ENCODE measurements around the gene FZD10.
A peak's percentile ranks its signal among the peaks of the same experiment; 100 is the strongest.

The FZD10 gene

DNA sequence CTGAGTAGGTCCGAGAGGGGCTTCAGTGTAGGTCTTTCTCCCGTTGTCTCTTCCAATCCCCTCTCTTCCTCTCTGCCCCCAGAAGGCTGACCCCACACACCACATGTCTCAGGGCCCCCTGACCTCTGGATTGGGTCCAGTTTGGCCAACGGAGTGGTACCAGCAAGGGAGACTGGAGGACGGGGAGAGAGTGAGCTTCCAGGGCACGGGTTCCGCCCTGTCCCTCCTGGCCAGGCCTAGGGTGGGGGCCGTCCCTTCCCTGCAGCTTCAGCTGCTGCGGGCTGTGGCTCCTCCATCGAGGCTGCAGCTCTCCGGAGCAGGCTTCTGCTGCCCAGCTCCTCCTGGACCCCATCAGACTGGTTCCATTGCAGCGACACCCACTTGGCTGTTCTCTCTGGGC is 17.4 kb downstream of the FZD10 start:
- DNase-seq (ENCODE audit: low spot score): no peak

DNA sequence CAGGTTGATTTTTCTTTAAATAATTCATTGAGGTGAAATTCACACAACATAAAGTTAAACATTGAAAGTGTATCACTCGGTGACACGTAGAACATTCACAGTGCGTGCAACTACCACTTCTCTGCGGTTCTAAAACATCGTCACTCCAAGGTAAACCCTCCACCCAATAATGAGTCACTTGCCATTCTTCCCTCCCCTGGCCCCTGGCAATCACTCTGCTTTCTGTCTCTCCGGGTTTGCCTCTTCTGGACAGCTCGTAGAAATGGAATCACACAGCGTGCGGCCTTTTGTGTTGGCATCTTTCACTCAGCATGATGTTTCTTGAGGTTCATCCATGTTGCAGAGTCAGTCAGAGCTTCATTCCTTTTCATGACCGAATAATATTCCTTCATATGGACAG is 18.9 kb downstream of the FZD10 start:
- no peak for DNase-seq (ENCODE audit: low spot score)

DNA sequence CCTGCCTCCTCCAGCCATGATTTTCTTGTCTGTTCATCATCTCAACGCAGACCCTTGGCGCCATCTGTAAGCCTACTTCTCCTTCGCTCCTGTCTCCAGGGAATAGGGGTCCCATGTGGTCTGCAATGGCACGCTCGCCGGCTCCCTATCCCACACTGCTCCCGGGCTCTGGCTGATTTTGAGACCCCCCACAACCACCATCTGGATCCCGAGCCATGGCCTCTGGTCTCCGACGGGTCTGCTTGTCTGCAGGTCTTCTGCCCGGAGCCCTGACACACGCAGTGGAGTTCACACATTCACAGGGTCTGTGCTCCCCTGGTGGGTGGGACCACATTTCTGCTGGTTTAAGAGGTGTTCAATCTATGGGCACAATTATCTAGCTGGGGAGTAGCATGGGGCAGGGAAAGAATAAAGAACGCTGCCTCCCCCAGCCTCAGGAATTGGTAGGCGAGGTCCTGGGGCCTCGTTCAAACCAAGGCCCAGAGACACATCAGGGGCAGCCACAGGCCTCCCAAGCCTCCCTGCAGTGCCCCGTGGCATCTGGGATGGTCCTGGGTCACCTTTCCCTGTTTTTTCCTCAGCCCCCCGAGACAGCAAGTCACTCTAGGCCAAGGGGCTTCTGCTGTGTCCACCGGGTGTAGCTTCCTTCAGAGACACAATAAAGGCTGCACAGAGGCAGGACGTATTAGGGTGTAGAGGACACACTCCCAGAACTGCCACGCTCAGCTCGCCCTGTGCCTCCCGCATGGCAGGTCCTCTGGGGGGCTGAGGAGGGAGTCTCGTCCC is 21.5 kb downstream of the FZD10 start:
- no peak for DNase-seq (ENCODE audit: low spot score)

DNA sequence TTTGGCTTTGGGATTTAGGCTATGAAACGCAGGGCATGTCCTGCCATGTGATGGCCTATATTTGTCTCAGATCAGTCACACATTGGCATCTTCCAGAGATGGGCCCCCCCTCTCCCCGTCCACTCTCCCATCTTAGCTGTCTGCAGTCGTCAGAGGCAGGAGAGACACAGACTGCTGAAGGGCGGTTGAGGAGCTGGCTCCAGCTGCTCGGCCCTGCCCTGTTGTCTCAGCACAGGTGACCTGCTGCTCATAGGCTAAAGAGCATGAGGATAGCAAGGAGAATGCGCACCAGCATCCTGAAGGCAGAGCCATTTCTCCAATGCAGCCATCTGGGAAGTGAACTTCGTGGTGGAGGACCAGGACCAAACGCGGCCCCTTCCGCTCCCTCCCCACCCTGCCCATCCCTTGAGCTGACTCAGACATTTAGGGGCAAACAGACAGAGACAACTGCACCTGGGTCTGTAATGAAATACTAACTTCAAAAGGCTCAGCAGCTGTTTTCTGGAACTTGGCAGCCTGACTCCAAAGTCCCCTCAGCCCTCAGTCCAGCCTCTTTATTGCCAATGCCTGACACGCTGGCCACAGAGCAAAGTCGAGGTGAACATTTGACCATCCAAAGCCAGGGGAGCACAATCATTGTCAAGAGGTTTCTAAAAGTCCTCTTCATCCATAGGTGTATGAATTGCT is 22.3 kb downstream of the FZD10 start:
- peak; percentile 79 for DNase-seq (ENCODE audit: low spot score)

DNA sequence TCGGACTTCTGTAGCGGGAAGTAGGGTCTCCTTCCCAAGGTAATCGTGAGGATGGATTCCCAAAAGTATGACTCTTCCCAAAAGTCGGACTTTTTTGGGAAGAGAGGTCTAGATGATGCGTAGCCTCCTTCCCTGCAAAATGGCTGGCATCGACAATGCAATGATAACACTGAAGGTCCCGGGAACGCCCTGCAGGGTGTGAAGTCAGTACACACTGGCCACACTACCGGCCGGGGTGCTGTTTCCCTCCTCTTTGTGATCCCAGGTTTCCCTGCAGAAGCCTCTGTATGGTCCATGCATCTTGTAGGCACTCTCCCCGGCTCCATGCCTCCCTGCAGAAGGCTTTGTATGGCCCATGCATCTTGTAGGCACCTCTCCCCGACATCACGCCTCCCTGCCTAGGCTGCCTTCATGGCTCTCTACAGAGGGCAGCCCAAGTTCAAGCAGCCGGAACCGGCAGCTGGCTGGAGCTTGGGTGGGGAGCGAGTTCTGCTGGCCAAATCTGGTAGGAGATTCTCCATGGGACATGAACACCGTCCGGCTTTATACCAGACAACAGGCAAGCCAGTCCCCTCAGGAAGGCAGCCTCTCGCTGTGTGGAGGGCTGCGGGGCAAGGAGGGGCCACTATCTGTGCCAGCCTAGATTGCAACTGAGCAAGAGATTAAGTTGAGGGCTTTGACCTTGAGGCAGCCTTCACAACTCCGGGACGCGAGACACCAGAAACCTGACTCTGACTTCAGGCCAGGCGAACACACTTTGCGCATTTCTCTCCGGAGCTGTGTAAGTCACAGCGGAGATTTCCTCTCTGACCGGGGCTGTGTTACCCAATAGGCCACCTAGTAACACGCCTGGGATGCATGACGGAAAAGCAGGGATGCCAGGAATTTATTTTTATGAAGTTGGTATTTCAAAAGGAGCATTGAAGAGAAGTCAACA is 23.5 kb downstream of the FZD10 start:
- peak; percentile 36 for DNase-seq (ENCODE audit: low spot score)

DNA sequence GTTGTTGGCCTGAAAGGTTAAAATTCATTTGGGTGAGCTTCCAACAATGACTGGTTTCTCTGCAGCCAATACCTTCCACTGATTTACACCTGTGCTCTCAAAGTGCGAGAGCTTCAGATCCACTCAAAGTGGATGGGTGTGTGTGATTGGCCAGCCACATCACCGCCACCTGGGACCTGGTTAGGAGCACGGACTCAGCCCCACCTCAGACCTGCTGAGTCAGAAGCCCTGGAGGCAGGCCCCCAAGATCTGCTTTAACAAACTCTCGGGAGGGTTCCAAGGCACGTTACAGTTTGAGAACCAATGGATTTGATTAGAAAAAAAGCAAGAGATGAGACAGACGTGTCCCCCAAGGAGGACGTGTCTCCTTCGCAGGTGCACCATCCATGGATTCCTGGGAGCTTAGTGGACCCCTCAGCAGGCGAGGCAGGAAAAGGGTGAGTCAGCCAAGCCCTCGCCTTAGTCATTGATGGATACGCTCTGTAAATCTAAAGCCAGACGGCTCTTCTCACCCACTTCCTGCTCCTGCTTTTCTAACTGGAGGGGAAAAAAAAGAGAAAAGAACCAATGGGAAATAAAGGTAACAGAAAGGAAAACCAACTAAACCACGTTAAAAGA is 24.5 kb downstream of the FZD10 start:
- peak; percentile 93 for DNase-seq (ENCODE audit: low spot score)

DNA sequence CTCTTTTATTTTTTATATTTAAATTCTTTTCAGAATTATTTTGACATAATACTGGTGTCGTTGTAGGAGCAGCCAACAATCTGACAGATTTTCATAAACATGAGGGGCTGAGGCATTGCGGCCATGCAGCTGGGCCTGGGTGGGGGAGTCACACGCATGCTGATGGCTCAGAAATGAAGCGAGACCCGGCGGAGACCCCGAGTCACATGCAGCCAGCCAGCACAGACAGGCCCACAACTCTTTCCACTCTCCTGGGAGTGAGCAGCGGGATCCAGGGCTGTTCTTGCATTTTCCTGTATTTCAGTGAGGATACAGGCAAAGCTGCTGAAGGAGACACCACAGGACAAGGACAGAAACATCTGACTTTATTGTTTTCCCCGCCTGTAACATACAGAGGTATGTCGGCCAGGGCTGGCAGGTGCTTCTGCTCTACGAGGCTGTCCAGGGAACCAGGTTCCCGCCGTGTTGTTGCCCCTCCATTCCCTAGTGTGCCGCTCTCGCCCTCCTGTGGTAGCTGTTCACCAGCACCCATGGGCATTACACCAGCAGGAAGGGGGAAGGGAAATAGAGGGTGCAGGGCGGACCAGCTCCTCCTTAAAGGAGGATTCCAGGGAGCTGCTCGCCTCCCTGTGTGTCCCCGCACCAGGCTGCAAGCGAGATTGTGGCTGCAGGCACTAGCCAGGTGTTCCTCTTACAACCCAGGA is 30.5 kb downstream of the FZD10 start:
- DNase-seq (ENCODE audit: low spot score): peak; percentile 64

DNA sequence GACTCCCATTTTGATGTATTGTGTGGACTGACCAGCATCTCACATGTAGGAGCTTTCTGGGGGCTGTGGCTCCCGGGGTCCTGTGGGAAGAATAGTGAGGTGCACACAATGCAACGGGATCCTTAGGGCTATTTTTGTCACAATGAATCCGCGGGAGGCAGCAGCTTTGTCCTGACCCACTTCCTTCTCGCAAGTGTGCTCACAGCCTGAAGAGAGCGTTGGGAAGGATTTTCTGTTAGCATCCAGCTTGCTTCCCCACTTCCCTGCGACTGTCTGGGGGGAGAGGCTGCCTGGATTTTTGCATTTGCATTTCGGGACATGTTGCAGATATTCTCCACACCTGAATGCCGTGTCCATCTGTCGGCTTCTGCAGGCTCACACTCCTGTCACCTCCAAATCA is 31.9 kb downstream of the FZD10 start:
- no peak for DNase-seq (ENCODE audit: low spot score)

DNA sequence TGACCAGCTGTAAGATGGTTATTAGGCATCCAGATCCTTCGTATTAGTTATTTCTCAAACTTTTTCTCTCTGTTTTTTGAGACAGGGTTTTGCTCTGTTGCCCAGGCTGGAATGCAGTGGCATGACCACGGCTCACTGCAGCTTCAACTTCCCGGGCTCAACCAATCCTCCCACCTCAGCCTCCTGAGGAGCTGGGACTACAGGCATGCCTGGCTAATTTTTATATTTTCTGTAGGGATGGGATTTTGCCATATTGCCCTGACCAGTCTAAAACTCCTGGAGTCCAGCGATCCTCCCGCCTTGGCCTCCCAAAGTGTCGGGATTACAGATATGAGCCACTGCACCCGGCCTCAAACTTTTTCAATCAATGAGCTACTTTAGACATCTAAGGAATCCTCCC is 33.1 kb downstream of the FZD10 start:
- no peak for DNase-seq (ENCODE audit: low spot score)

DNA sequence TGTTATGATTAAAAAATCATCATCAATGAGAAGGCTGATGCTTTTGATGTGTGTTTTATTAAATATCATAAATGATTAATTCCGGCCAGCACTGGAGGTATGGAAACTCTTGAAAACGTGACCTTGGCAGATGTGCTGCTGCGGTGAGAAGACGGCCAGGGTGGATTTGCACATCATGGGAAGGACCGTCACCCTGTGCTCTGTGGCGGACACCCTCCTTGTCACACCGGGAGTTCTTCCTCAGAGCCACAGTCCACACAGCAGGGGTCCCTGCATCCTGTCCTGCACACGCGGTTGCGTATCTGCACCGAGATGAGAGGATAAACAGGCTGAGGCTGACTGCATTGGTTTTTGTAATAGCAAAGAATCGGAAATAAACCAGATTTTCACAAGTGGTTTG is 33.5 kb downstream of the FZD10 start:
- DNase-seq (ENCODE audit: low spot score): no peak

DNA sequence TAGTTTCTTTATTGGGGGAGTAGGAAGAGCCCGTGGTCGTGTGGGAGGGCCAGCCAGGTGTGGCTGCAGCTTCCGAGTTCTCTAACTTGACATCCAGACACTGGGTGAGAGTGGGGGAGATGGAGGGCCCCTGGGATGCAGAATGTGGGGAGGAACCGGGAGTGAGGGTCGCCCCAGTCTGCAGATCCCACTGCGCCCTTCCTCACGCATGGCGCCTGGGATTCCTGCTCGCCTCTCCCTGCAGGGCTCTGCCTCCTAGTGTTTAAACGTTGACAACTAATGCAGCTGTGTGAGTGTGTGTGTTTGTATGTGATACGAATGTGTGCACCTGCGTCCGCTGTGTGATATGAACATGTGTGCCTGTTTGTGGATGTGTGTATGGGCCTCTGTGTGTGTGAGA is 34.6 kb downstream of the FZD10 start:
- DNase-seq (ENCODE audit: low spot score): no peak

DNA sequence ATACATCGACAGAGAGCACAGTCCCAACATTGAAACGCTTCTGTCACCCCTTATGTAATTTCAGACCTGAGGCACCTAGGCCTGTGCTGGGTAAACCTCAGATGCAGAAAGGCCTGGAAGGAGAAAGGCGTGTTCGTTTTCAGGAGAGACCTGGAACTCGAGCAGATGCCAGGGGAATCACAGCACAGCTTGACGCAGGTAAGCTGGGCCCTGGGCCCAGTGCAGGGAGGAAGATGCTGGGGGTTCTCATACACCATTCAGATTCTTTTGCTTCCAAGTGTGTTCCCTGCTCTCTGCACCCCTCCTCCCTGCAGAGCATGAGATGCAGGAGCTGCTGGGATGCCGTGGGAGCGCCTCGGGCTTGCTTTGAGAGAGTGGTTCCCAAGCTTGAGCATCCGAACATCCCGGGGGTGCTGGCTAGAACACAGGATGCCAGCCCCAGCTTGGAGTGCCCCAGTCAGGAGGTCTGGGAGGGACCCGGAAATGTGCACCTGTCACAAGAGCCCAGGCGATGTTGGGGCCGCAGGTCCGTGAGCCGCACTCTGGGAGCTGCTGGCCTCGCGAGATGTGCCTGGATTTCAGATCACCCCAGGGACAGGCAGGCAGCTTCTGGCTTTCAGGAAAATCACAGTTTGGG is 35.9 kb downstream of the FZD10 start:
- no peak for DNase-seq (ENCODE audit: low spot score)

DNA sequence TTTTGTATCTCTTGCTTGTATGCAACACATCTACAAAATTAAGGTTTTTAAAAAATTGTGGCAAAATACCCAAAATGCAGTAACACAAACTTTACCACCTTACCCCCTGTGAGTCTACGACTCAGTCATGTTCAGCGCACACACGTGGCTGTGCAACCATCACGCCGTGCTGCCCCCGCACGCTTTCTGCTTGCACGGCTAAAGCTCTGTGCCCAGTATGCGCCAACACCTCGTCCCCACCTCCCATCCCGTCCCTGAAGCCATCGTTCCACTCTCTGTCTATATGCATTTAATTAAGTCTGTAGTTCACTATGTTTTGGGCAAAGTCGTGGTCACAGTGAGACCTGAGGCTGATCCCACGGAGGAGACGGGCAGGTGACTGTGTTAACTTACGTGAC is 36.4 kb downstream of the FZD10 start:
- no peak for DNase-seq (ENCODE audit: low spot score)

DNA sequence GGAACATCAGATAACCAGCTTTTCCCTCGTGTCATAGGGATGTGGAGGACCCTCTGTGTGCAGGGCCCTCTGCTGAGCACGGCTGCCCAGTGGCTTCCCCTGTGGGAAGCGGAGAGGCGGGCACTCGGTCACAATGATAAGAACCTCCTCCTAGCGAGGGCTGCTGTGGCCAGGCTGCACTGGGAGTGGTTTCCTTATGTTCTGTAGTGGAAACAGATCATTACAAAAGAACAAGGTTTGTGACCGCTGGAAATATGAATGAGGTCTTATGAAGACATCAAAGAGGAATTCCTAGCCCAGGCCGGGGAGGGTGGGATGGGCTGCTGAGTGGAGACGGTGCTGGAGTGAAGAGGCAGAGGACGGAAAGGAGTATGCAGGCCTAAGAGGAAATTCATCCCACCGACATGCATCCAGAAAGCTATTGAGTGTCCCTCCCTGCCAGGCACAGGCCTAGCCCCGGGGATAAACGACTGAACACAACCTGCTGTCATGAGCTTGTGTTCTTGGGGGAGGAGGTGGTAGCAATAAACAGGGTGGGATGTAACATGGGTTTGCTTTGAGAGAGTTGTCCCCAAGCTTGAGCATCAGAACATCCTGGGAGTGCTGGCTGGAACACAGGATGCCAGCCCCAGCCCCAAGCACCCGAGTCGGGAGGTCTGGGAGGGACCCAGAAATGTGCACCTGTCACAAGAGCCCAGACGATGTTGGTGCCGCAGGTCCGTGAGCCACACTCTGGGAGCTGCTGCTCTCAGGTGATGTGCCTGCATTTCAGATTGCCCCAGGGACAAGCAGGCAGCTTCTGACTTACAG is 37.5 kb downstream of the FZD10 start:
- DNase-seq (ENCODE audit: low spot score): peak; percentile 83

DNA sequence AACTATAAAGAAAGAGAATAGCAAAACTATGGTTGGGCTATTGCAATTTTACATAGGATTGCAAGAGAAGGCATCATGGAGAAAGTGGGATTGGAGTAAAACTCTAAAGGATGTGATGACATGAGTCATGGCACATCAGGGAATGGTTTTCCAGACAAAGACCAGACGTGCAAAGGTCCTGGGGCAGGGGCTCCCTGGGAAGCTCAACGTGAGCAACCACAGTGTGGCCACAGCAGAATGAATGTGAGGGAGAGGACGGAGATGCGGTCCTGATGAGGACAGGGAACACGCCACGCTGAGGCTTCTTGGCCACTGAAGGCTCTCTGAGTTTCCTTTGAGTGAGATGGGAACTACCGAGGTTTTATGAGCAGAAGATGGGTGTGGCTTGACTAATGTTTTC is 38.2 kb downstream of the FZD10 start:
- DNase-seq (ENCODE audit: low spot score): no peak

DNA sequence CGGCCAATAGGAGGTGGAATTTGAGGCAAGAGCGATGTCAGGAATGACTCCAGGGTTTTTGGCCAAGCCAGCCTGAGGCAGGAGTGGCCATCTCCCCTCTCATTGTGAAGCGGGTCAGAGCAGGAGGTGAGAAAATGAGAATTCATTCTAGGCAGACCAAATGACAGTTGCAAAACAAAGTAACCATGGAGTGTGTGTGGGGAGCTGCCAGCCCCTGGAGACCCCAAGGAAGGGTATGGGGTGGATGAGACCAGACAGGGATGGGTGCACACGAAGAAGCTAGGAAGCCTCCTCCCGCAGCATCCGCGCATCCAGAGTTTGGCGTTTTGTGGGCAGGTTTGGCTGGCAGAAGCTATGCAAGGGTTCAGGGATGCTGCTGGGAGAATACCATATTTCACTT is 38.8 kb downstream of the FZD10 start:
- DNase-seq (ENCODE audit: low spot score): no peak

DNA sequence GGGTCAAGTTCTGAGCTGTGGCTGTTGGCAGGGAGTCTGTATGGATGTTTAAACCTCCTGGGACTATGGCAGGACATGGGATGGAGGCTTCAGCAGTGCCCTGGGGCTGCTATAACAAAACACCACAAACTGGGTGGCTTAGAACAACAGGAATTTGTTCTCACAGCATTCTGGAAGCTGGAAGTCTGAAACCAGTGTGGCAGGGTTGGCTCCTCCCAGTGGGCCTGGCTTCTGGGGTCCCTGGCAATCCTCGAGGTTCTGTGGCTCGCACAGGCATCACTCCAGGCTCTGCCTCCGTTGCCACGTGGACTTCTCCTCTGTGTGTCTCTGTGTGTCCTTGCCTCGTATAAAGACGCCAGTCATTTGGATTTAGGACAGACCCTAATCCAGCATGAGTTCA is 39.9 kb downstream of the FZD10 start:
- no peak for DNase-seq (ENCODE audit: low spot score)

DNA sequence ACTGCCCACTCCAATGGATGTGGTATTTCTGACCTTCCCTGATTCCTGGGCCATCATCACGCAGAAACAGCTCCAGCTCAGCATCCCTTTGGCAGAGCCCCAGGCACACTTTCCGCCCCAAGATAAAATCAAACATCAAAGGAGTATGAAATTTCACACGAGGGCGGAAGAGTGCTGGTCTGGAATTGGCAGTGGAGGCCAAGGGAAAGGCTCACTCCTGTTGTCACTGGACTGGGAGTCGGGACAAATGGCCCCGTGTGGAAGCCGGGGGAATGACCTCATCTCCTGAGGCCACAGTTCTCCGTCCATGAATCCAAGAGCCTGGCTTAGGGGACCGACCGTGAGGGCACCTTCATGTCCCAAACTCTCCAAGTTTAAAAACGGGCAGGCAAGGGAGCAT is 40.9 kb downstream of the FZD10 start:
- peak; percentile 87 for DNase-seq (ENCODE audit: low spot score)

DNA sequence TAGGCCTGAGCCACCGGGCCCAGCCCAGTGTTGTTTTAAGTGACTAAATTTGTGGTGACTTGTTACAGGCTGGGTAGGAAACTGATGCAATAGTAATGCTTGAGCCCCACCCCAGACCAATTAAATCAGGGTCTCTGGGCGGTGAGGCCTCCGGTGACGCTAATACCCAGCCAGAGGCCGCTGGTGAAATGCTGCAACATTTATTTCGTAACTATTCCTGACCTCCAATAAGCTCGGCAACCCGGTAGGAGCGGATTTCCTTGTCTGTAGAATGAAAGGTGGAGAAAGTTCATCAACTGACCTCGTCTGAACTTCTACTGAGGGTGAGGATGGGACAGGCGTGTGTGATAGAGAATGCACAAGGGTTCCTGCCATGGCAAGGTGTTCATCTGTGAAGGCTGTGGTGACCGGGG is 42.3 kb downstream of the FZD10 start:
- DNase-seq (ENCODE audit: low spot score): peak; percentile 80

DNA sequence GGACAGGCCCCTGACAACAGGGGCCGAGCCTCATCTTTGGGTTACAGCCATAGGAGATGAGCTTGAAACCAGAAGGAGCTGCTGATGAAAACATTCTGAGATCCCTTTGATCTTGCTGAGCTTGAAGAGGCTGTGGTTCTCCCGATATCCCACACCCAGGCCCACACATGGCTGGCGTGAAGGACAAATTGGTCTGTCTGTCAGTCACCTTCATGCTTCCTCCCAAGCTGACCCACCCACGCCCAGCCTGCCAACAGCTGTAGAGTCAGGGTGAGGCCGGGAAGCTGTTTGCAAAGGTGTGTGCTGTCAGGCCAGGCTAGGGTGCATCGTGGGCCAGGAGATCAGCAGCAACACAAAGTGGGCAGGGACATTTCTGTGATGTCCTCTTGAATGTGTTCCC is 43.2 kb downstream of the FZD10 start:
- peak; percentile 81 for DNase-seq (ENCODE audit: low spot score)

Data from SW480 (cell line).